ENCODE measurements around the gene OPN1SW. TPM values are rescaled to one million over a fixed set of nuclear protein-coding genes. Genes with fewer than 3 reads are reported as not detected.

The OPN1SW gene
- total RNA-seq, 3 donors from 2014 or later = not detected

DNA sequence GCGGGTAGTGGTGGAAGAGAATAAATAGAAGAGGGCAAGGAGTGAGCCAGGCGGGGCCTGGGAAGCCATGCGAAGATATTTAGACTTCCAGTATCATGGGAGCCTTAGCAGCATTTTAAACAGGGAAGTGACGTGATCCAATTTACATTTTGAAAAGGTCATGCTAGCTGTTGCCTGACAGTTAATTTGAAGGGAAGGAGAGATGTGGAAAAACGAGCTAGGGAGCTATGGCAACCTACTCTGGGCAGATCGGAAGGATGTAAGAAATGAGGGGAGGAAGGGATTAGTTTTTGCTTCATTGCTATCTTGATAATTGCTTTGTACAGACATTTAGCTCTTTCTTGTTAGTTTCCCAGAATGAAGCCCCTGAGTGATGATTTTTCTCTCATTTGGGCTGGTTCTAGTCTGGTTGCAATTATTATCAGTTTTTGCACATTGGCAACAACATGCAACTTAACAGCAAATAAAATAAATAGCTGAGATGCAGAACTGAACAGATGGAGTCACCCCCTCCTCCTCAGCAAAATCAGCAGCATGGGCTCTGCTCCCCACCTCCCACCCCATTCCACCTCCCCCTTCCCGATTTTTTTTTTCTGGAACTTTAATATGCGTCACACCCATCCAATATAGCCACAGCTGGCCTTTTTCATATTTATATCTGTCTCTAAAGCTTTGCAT, 49.4 kb downstream of the OPN1SW start:
- no peak overlapping the region for H3K4me3 ChIP-seq
- H3K27ac ChIP-seq = no peak overlapping the region
- H3K36me3 ChIP-seq = no peaks in the 10 kb centered on the region
- no peaks in the 10 kb centered on the region for H3K9me3 ChIP-seq
- no peaks in the 10 kb centered on the region for H3K4me1 ChIP-seq
- no peak for DNase-seq (ENCODE audit: low spot score in 2 of 2)
- no peaks in the 10 kb centered on the region for H3K27me3 ChIP-seq
- TF ChIP-seq POLR2AphosphoS5 (IDR thresholded peaks at IDR 0.05) (no peak), POLR2A (IDR thresholded peaks at IDR 0.05) (no peak)
- TF ChIP-seq, protein P1, sequence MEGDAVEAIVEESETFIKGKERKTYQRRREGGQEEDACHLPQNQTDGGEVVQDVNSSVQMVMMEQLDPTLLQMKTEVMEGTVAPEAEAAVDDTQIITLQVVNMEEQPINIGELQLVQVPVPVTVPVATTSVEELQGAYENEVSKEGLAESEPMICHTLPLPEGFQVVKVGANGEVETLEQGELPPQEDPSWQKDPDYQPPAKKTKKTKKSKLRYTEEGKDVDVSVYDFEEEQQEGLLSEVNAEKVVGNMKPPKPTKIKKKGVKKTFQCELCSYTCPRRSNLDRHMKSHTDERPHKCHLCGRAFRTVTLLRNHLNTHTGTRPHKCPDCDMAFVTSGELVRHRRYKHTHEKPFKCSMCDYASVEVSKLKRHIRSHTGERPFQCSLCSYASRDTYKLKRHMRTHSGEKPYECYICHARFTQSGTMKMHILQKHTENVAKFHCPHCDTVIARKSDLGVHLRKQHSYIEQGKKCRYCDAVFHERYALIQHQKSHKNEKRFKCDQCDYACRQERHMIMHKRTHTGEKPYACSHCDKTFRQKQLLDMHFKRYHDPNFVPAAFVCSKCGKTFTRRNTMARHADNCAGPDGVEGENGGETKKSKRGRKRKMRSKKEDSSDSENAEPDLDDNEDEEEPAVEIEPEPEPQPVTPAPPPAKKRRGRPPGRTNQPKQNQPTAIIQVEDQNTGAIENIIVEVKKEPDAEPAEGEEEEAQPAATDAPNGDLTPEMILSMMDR (IDR thresholded peaks at IDR 0.05) = no peak
- intact Hi-C loops (cut with DNase I; ENCODE audit: low total_unique reads) = no loop called here

DNA sequence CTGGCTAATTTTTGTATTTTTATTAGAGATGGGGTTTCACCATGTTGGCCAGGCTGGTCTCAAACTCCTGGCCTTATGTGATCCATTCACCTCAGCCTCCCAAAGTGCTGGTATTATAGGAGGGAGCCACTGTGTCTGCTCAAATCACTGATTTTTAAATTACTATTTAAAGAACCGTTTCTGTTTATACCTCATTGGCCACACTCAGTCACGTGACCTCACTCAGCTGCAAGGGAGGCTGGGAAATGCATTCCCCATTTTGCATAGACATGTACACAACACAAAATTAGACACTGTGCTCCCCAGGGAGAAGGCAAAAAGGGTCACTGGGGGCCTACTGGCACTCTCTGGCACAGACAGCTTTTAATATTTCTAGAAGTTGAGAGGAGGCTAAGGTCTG, 50.1 kb downstream of the OPN1SW start:
- Histone ChIP-seq H3K27me3 (no peaks in the 10 kb centered on the region), H3K4me3 (no peak overlapping the region), H3K36me3 (no peaks in the 10 kb centered on the region), H3K4me1 (no peaks in the 10 kb centered on the region), H3K9me3 (no peaks in the 10 kb centered on the region), H3K27ac (no peak overlapping the region)
- no peak for DNase-seq (ENCODE audit: low spot score in 2 of 2)
- intact Hi-C loops (cut with DNase I; ENCODE audit: low total_unique reads) = no loop called here
- TF ChIP-seq, protein P1 (IDR thresholded peaks at IDR 0.05) = no peak
- TF ChIP-seq POLR2A (IDR thresholded peaks at IDR 0.05) (no peak), POLR2AphosphoS5 (IDR thresholded peaks at IDR 0.05) (no peak)

DNA sequence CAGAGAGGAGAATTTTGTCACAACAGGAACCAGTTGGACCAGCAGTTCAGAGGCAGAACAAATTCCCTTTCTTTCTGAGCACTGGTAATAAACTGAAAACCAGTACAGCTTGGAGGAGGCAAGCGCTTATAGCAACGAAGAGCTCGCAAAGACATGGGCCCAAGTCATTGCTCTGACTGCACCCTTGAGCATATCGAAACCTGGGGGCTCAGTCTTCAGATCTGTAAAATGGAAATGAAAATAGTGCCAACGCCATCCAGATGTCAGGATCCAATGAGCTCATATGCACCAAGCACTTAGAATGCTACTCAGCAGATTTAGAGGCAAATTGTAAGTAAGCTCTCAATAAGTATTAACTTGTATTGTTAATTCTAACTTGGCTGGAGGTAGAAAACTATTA, 50.9 kb downstream of the OPN1SW start:
- intact Hi-C loops (cut with DNase I; ENCODE audit: low total_unique reads) = no loop called here
- no peaks in the 10 kb centered on the region for H3K4me1 ChIP-seq
- no peaks in the 10 kb centered on the region for H3K9me3 ChIP-seq
- TF ChIP-seq, protein P1 (IDR thresholded peaks at IDR 0.05) = no peak
- TF ChIP-seq POLR2A (IDR thresholded peaks at IDR 0.05) (no peak), POLR2AphosphoS5 (IDR thresholded peaks at IDR 0.05) (no peak)
- H3K27ac ChIP-seq = no peak overlapping the region
- H3K4me3 ChIP-seq = no peak overlapping the region
- no peaks in the 10 kb centered on the region for H3K36me3 ChIP-seq
- DNase-seq (ENCODE audit: low spot score in 2 of 2) = no peak
- H3K27me3 ChIP-seq = no peaks in the 10 kb centered on the region

Other genes starting within 250 kb of the OPN1SW start
- gene GARIN1A, start 103.5 kb downstream of the OPN1SW start, total RNA-seq = 1 to 10 TPM in 2 of 3 donors, under 1 TPM in 1; 0.96 to 3.4 (median 2.9) TPM
- 100 to 1,000 TPM in 2 of 3 donors, 10 to 100 TPM in 1; 79.3 to 124 (median 104) TPM for gene CALU, start 36.4 kb downstream of the OPN1SW start, total RNA-seq
- 1 to 10 TPM; 6.4 to 9.5 (median 9.4) TPM for gene CCDC136, start 16.2 kb upstream of the OPN1SW start, total RNA-seq
- 1 to 10 TPM; 5.1 to 7.5 (median 6.0) TPM for gene FLNC, start 54.6 kb upstream of the OPN1SW start, total RNA-seq
- 100 to 1,000 TPM; 117 to 174 (median 127) TPM for gene ATP6V1F, start 87.1 kb upstream of the OPN1SW start, total RNA-seq
- 1 to 10 TPM in 1 of 3 donors, under 1 TPM in 2; 0.33 to 2.2 (median 0.88) TPM for gene KCP, start 134.9 kb upstream of the OPN1SW start, total RNA-seq
- 10 to 100 TPM in 2 of 3 donors, 1 to 10 TPM in 1; 4.6 to 19.4 (median 11.1) TPM for gene IRF5, start 162.1 kb upstream of the OPN1SW start, total RNA-seq

Measured in breast epithelium (tissue), 4 donors.